ENCODE data around the gene CAB39.

The CAB39 gene

GRCh38 chr2:230716588-230716987 lies 3.9 kb downstream of the CAB39 start:
- no peak for DNase-seq (ENCODE audit: extremely low spot score)
- ChIA-PET POLR2A (no interaction called here), CTCF (no interaction called here)
- no peak for TF ChIP-seq ARNT (IDR thresholded peaks at IDR 0.05)
- TF ChIP-seq ZNF384 (IDR thresholded peaks at IDR 0.05): no peak
- no peak for TF ChIP-seq LEF1 (IDR thresholded peaks at IDR 0.05; ENCODE audit: borderline replicate concordance)
- TF ChIP-seq SP1 (IDR thresholded peaks at IDR 0.05): no peak
- TF ChIP-seq FOXM1 (IDR thresholded peaks at IDR 0.05; ENCODE audit: borderline replicate concordance): no peak
- TF ChIP-seq FOXK2 (IDR thresholded peaks at IDR 0.05): no peak
- no peak for TF ChIP-seq PKNOX1 (IDR thresholded peaks at IDR 0.05)
- TF ChIP-seq SUZ12 (IDR thresholded peaks at IDR 0.05): no peak
- TF ChIP-seq L3MBTL2 (conservative IDR thresholded peaks at IDR 0.05): no peak
- no peak for TF ChIP-seq ELF4 (IDR thresholded peaks at IDR 0.05)
- no peak for TF ChIP-seq FOXA1 (IDR thresholded peaks at IDR 0.05)
- TF ChIP-seq TARDBP (IDR thresholded peaks at IDR 0.05): no peak
- TF ChIP-seq BHLHE40 (IDR thresholded peaks at IDR 0.05; ENCODE audit: borderline replicate concordance): no peak
- TF ChIP-seq CTBP1 (IDR thresholded peaks at IDR 0.05; ENCODE audit: borderline replicate concordance): no peak
- no peak for TF ChIP-seq HDGF (IDR thresholded peaks at IDR 0.05; ENCODE audit: borderline replicate concordance)
- no peak for TF ChIP-seq NFRKB (IDR thresholded peaks at IDR 0.05)

- CTCF ChIA-PET: no interaction called here
- DNase-seq (ENCODE audit: extremely low spot score): no peak
- POLR2A ChIA-PET: no interaction called here
- TF ChIP-seq ELF4 (IDR thresholded peaks at IDR 0.05): no peak
- no peak for TF ChIP-seq SUZ12 (IDR thresholded peaks at IDR 0.05)
- no peak for TF ChIP-seq FOXM1 (IDR thresholded peaks at IDR 0.05; ENCODE audit: borderline replicate concordance)
- no peak for TF ChIP-seq HDGF (IDR thresholded peaks at IDR 0.05; ENCODE audit: borderline replicate concordance)
- no peak for TF ChIP-seq ARNT (IDR thresholded peaks at IDR 0.05)
- no peak for TF ChIP-seq PKNOX1 (IDR thresholded peaks at IDR 0.05)
- TF ChIP-seq TARDBP (IDR thresholded peaks at IDR 0.05): no peak
- no peak for TF ChIP-seq ZNF384 (IDR thresholded peaks at IDR 0.05)
- no peak for TF ChIP-seq BHLHE40 (IDR thresholded peaks at IDR 0.05; ENCODE audit: borderline replicate concordance)
- TF ChIP-seq CTBP1 (IDR thresholded peaks at IDR 0.05; ENCODE audit: borderline replicate concordance): no peak
- TF ChIP-seq FOXA1 (IDR thresholded peaks at IDR 0.05): no peak
- TF ChIP-seq L3MBTL2 (conservative IDR thresholded peaks at IDR 0.05): no peak
- no peak for TF ChIP-seq LEF1 (IDR thresholded peaks at IDR 0.05; ENCODE audit: borderline replicate concordance)
These were observed 5.0 kb downstream of the CAB39 start for GRCh38 chr2:230717600-230717999.

- ChIA-PET POLR2A (no interaction called here), CTCF (no interaction called here)
- DNase-seq (ENCODE audit: extremely low spot score): no peak
- no peak for TF ChIP-seq NFRKB (IDR thresholded peaks at IDR 0.05)
These were observed 6.7 kb downstream of the CAB39 start for GRCh38 chr2:230719340-230719739.

- TF ChIP-seq HDGF (IDR thresholded peaks at IDR 0.05; ENCODE audit: borderline replicate concordance) (no peak), PKNOX1 (IDR thresholded peaks at IDR 0.05) (no peak), FOXK2 (IDR thresholded peaks at IDR 0.05) (no peak), ARNT (IDR thresholded peaks at IDR 0.05) (no peak), L3MBTL2 (conservative IDR thresholded peaks at IDR 0.05) (no peak), NFRKB (IDR thresholded peaks at IDR 0.05) (no peak), ELF4 (IDR thresholded peaks at IDR 0.05) (no peak), FOXA1 (IDR thresholded peaks at IDR 0.05) (no peak), FOXM1 (IDR thresholded peaks at IDR 0.05; ENCODE audit: borderline replicate concordance) (no peak), ZNF384 (IDR thresholded peaks at IDR 0.05) (no peak), BHLHE40 (IDR thresholded peaks at IDR 0.05; ENCODE audit: borderline replicate concordance) (no peak), CTBP1 (IDR thresholded peaks at IDR 0.05; ENCODE audit: borderline replicate concordance) (no peak), TARDBP (IDR thresholded peaks at IDR 0.05) (no peak), LEF1 (IDR thresholded peaks at IDR 0.05; ENCODE audit: borderline replicate concordance) (no peak)
- no peak for DNase-seq (ENCODE audit: extremely low spot score)
- CTCF ChIA-PET: interaction anchor here (1.3 kb wide), 1 partner anchor 77 kb away, joined by 3 read pairs; no protein-coding TSS in a partner anchor
- POLR2A ChIA-PET: interaction anchor here (1.2 kb wide), 1 partner anchor 8 kb away, joined by 3 read pairs; no protein-coding TSS in a partner anchor
These were observed 9.1 kb downstream of the CAB39 start for GRCh38 chr2:230721712-230722111.

- POLR2A ChIA-PET: interaction anchor here (1.2 kb wide), 1 partner anchor 8 kb away, joined by 3 read pairs; no protein-coding TSS in a partner anchor
- DNase-seq (ENCODE audit: extremely low spot score): no peak
- no peak for TF ChIP-seq CTBP1 (IDR thresholded peaks at IDR 0.05; ENCODE audit: borderline replicate concordance)
- TF ChIP-seq NFRKB (IDR thresholded peaks at IDR 0.05): no peak
- no peak for TF ChIP-seq SUZ12 (IDR thresholded peaks at IDR 0.05)
- no peak for TF ChIP-seq FOXK2 (IDR thresholded peaks at IDR 0.05)
- TF ChIP-seq ELF4 (IDR thresholded peaks at IDR 0.05): no peak
- no peak for TF ChIP-seq HDGF (IDR thresholded peaks at IDR 0.05; ENCODE audit: borderline replicate concordance)
- no peak for TF ChIP-seq FOXA1 (IDR thresholded peaks at IDR 0.05)
- TF ChIP-seq L3MBTL2 (conservative IDR thresholded peaks at IDR 0.05): no peak
- TF ChIP-seq ZNF384 (IDR thresholded peaks at IDR 0.05): no peak
- no peak for TF ChIP-seq ARNT (IDR thresholded peaks at IDR 0.05)
- TF ChIP-seq PKNOX1 (IDR thresholded peaks at IDR 0.05): no peak
- TF ChIP-seq SP1 (IDR thresholded peaks at IDR 0.05): no peak
- TF ChIP-seq TARDBP (IDR thresholded peaks at IDR 0.05): no peak
- TF ChIP-seq BHLHE40 (IDR thresholded peaks at IDR 0.05; ENCODE audit: borderline replicate concordance): no peak
- TF ChIP-seq FOXM1 (IDR thresholded peaks at IDR 0.05; ENCODE audit: borderline replicate concordance): no peak
- TF ChIP-seq LEF1 (IDR thresholded peaks at IDR 0.05; ENCODE audit: borderline replicate concordance): no peak
- CTCF ChIA-PET: interaction anchor here (1.3 kb wide), 1 partner anchor 76 kb away, joined by 3 read pairs; no protein-coding TSS in a partner anchor
These were observed 9.7 kb downstream of the CAB39 start for GRCh38 chr2:230722207-230722885.
